Testis (tissue), 3 donors: Measurements from ENCODE around the gene DCLK2. TPM values are rescaled to one million over a fixed set of nuclear protein-coding genes. Genes with fewer than 3 reads are reported as not detected.

Source experiments
- DNase-seq: peaks from one replicate; pipeline ENCODE4 v3.0.0-alpha.2; 2019
- H3K27ac ChIP-seq, 2 donors: fragments of 200-600 bp; sonication (generic); one replicate each; pipeline ENCODE4 v1.5.1; 2019
- H3K27me3 ChIP-seq: fragments of 200-600 bp; sonication (generic); one replicate; pipeline ENCODE4 v1.5.1; 2019
- H3K36me3 ChIP-seq: fragments of 200-600 bp; sonication (generic); one replicate; pipeline ENCODE4 v1.5.1; 2017; ENCODE audit warnings: low read depth; ENCODE audit errors: missing control alignments
- H3K4me1 ChIP-seq: fragments of 200-600 bp; sonication (generic); one replicate; pipeline ENCODE4 v1.5.1; 2019
- H3K4me3 ChIP-seq, 2 donors: fragments of 200-600 bp; sonication (generic); one replicate each; pipeline ENCODE4 v1.5.1; 2017 to 2019
- H3K9me3 ChIP-seq: fragments of 200-600 bp; sonication (generic); one replicate; pipeline ENCODE4 v1.5.1; 2017
- CTCF ChIP-seq, 3 experiments: fragments of 450-650 bp in 2 of 3; fragments of 200-600 bp in 1 of 3; sonication (generic) in 1 of 3; IDR thresholded peaks; one replicate each; pipeline ENCODE4 v1.5.1; 2016 to 2019; ENCODE audit warnings: antibody characterized with exemption in 3 of 3, mild to moderate bottlenecking in 2 of 3, moderate library complexity in 1 of 3
- POLR2A ChIP-seq: fragments of 450-650 bp; IDR thresholded peaks from one replicate; pipeline ENCODE4 v1.6.1; 2017; ENCODE audit warnings: antibody characterized with exemption, mild to moderate bottlenecking, moderate library complexity
- WGBS, 2 donors: methylation state at CpG; one replicate each; pipeline ENCODE4 v1.1.5; 2018; 5-methylcytosine and 5-hydroxymethylcytosine counted together
- intact Hi-C: fragments of 100-400 bp; cut with DNase I; formaldehyde crosslinking; loops from one replicate; pipeline ENCODE4 v1.15.1; 2023; ENCODE audit warnings: low total_unique reads
- polyA plus RNA-seq: library from polyadenylated mRNA; stranded (reverse); fragments of 350-450 nt; fragmentation: Illumina TruSeq; extraction: RNeasy Lipid Tissue Mini Kit (QIAGEN cat#74804); gene quantifications from one replicate; pipeline ENCODE4 v1.2.3, GENCODE V29; 2014; ENCODE audit warnings: low read depth, low replicate concordance; ENCODE audit not compliant: insufficient read depth
- total RNA-seq, 2 donors: library from RNA; depleted of rRNA; stranded (reverse); fragments of >200 nt; gene quantifications; one replicate each; pipeline ENCODE4 v1.2.3, GENCODE V29; 2016

DCLK2 gene
- total and polyA plus RNA-seq, 3 donors from 2014 or later = 6.1 to 18.4 (median 14.8) TPM

- no peak overlapping the region for H3K4me3 ChIP-seq
- intact Hi-C loops = no loop called here
- DNase-seq = no peak
- H3K36me3 ChIP-seq = no peaks in the 10 kb centered on the region
- no peaks in the 10 kb centered on the region for H3K27me3 ChIP-seq
- H3K27ac ChIP-seq = no peak overlapping the region
- WGBS, 2 donors = 47 to 71% methylated on average over 2 of the region's 2 CpGs
- TF ChIP-seq CTCF (IDR thresholded peaks at IDR 0.05) (no peak), POLR2A (no peak)
- no peaks in the 10 kb centered on the region for H3K9me3 ChIP-seq
- H3K4me1 ChIP-seq = peaks cover 15% of the 10 kb centered on the region
These were observed 128.0 kb downstream of the DCLK2 start for GRCh38 chr4:150206265-150206664.

GRCh38 chr4:150206954-150207353, 128.7 kb downstream of the DCLK2 start:
- intact Hi-C loops = no loop called here
- no peak for DNase-seq
- no peaks in the 10 kb centered on the region for H3K9me3 ChIP-seq

DNA sequence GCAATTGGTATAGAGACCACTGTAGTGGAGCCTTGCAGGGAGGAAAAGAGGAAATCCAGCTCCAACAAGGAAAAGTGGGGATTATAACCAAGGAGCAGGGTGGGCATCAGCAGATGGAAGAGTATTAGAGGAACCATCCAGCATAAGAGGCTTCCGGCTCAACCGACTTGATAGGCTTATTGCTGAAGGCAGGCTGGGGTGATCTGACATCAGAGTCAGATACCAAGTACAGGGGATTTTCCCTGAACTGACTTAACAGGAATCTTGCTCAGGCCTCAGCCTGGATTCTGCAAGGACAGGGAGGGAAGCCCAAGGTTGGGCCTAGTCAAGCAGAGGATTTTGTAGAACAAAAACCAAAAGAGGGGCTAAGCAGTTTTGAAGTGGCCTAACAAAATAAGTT, 129.6 kb downstream of the DCLK2 start:
- no peak for TF ChIP-seq CTCF (IDR thresholded peaks at IDR 0.05)
- TF ChIP-seq POLR2A = no peak
- Histone ChIP-seq H3K36me3 (no peaks in the 10 kb centered on the region), H3K27me3 (no peaks in the 10 kb centered on the region), H3K4me1 (peaks cover 15% of the 10 kb centered on the region), H3K4me3 (no peak overlapping the region), H3K9me3 (no peaks in the 10 kb centered on the region), H3K27ac (no peak overlapping the region)
- intact Hi-C loops = no loop called here
- DNase-seq = no peak
- WGBS, 2 donors = 64 to 77% methylated on average over 2 of the region's 2 CpGs

More at GRCh38 chr4:150206954-150207353, 128.7 kb downstream of the DCLK2 start:
- no peak for TF ChIP-seq POLR2A
- H3K4me3 ChIP-seq = no peak overlapping the region
- H3K36me3 ChIP-seq = no peaks in the 10 kb centered on the region
- peaks cover 15% of the 10 kb centered on the region for H3K4me1 ChIP-seq
- no peaks in the 10 kb centered on the region for H3K27me3 ChIP-seq
- H3K27ac ChIP-seq = no peak overlapping the region
- 34 to 50% methylated on average over 4 of the region's 4 CpGs for WGBS, 2 donors

GRCh38 chr4:150209140-150209829, 131.0 kb downstream of the DCLK2 start:
- peaks cover 15% of the 10 kb centered on the region for H3K4me1 ChIP-seq
- no peaks in the 10 kb centered on the region for H3K9me3 ChIP-seq
- intact Hi-C loops = no loop called here
- DNase-seq = peak; percentile 73
- no peaks in the 10 kb centered on the region for H3K36me3 ChIP-seq
- WGBS, 2 donors = 74 to 76% methylated on average over 6 of the region's 6 CpGs
- no peak overlapping the region for H3K4me3 ChIP-seq
- H3K27me3 ChIP-seq = no peaks in the 10 kb centered on the region
- H3K27ac ChIP-seq = no peak overlapping the region
- no peak for TF ChIP-seq POLR2A
- TF ChIP-seq CTCF (IDR thresholded peaks at IDR 0.05) = peak; percentile 16 to 35 (median 26)

GRCh38 chr4:150211016-150211415, 132.8 kb downstream of the DCLK2 start:
- intact Hi-C loops = loop anchor here (10.0 kb wide), 1 partner anchor 196 kb away; no protein-coding TSS in a partner anchor
- H3K27ac ChIP-seq = no peak overlapping the region
- H3K9me3 ChIP-seq = no peaks in the 10 kb centered on the region
- DNase-seq = no peak
- TF ChIP-seq POLR2A = no peak
- TF ChIP-seq CTCF (IDR thresholded peaks at IDR 0.05) = no peak
- H3K4me3 ChIP-seq = no peak overlapping the region
- 84 to 91% methylated on average over 6 of the region's 6 CpGs for WGBS, 2 donors
- no peaks in the 10 kb centered on the region for H3K27me3 ChIP-seq
- H3K36me3 ChIP-seq = no peaks in the 10 kb centered on the region
- peaks cover 15% of the 10 kb centered on the region for H3K4me1 ChIP-seq
